Ishikawa (cell line): ENCODE data around the gene YBEY.

Experiments
- CEBPB ChIP-seq: IDR thresholded peaks from 2 replicates; pipeline ENCODE4 v1.6.1; 2012
- CREB1 ChIP-seq: IDR thresholded peaks from 2 replicates; pipeline ENCODE4 v1.6.1; 2012; ENCODE audit warnings: low read depth
- EGR1 ChIP-seq: IDR thresholded peaks from 2 replicates; pipeline ENCODE4 v1.6.1; 2012
- EP300 ChIP-seq: IDR thresholded peaks from 2 replicates; pipeline ENCODE4 v1.6.1; 2012; ENCODE audit warnings: borderline replicate concordance
- FOXM1 ChIP-seq: IDR thresholded peaks from 2 replicates; pipeline ENCODE4 v1.6.1; 2012; ENCODE audit warnings: low read depth, borderline replicate concordance
- NFIC ChIP-seq: IDR thresholded peaks from 2 replicates; pipeline ENCODE4 v1.6.1; 2012
- RAD21 ChIP-seq: IDR thresholded peaks from 2 replicates; pipeline ENCODE4 v1.6.1; 2012; ENCODE audit warnings: low read depth
- TAF1 ChIP-seq: IDR thresholded peaks from 2 replicates; pipeline ENCODE4 v1.6.1; 2012; ENCODE audit warnings: low read depth, mild to moderate bottlenecking
- TCF12 ChIP-seq: IDR thresholded peaks from 2 replicates; pipeline ENCODE4 v1.6.1; 2012; ENCODE audit warnings: low read depth
- TEAD4 ChIP-seq: IDR thresholded peaks from 2 replicates; pipeline ENCODE4 v1.6.1; 2012
- YY1 ChIP-seq: IDR thresholded peaks from 2 replicates; pipeline ENCODE4 v1.6.1; 2012; ENCODE audit warnings: low read depth
- ZBTB7A ChIP-seq: IDR thresholded peaks from 2 replicates; pipeline ENCODE4 v1.6.1; 2012; ENCODE audit warnings: low read depth
- TF ChIP-seq, protein P1 (sequence below): IDR thresholded peaks from 2 replicates; pipeline ENCODE4 v1.6.1; 2012
- TF ChIP-seq, protein P2 (sequence below): IDR thresholded peaks from 2 replicates; pipeline ENCODE4 v1.6.1; 2012
- TF ChIP-seq, protein P3 (sequence below): IDR thresholded peaks from 2 replicates; pipeline ENCODE4 v1.6.1; 2012; ENCODE audit warnings: low read depth, mild to moderate bottlenecking

YBEY gene

DNA sequence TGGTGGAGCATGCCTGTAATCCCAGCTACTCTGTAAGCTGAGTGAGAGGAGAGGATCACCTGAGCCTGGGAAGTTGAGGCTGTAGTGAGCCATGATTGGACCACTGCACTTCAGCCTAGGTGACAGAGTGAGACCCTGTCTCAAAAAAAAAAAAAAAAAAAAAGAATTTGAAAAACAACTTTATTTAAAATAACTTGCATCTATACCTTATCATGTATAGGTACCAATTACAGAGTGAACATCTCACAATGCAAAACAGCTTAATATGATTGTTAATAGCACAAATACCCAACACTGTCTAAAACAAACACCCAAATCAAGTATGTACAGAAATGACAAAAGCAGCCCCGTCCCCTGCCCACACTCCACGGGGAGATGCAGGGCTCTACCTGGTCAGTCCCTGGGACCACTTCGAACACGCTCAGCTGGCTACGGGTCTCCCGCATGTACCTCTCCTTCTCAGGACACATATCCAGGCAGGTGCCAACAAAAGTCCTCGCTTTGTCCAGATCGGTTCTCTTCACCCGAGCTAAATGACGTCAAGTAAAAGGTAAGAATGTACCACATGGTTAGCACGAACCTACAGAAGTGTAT lies 11.2 kb upstream of the YBEY start:
- TF ChIP-seq, protein P1, sequence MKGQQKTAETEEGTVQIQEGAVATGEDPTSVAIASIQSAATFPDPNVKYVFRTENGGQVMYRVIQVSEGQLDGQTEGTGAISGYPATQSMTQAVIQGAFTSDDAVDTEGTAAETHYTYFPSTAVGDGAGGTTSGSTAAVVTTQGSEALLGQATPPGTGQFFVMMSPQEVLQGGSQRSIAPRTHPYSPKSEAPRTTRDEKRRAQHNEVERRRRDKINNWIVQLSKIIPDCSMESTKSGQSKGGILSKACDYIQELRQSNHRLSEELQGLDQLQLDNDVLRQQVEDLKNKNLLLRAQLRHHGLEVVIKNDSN: no peak
- TF ChIP-seq YY1: no peak
- no peak for TF ChIP-seq FOXM1
- TF ChIP-seq TCF12: no peak
- no peak for TF ChIP-seq ZBTB7A
- TF ChIP-seq, protein P2, sequence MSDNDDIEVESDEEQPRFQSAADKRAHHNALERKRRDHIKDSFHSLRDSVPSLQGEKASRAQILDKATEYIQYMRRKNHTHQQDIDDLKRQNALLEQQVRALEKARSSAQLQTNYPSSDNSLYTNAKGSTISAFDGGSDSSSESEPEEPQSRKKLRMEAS: no peak

DNA sequence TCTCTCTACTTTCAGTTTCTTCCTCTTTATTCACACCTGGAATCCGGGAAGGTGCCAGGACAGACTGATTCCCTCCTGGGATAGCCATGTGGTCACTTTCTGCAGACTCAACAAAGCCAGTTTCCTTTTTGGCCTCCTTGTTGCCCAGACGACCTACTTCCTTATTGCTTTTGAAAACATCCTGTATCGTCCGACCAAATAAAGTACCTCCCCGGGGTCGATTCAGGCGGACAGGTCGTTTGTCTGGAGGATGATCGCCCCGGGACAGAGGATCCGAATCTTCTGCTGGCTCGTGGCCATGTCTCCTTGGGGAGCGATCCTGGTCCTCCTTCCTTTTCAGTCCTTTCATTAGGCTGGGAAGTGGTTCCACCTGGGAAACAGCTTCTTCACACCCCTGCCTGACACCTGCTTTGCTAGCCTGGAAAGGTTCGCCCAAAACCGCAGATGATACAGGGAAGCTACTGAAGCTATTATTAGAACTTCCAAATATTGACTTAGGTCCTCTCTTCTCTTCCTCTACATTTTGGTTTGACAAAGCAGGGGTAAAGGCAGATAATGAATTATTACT lies 2.0 kb upstream of the YBEY start:
- TF ChIP-seq CEBPB: no peak
- TF ChIP-seq NFIC: no peak
- TF ChIP-seq EGR1: no peak
- TF ChIP-seq EP300: no peak
- no peak for TF ChIP-seq CREB1
- no peak for TF ChIP-seq RAD21
- no peak for TF ChIP-seq TEAD4
- TF ChIP-seq TAF1: no peak
- no peak for TF ChIP-seq ZBTB7A

DNA sequence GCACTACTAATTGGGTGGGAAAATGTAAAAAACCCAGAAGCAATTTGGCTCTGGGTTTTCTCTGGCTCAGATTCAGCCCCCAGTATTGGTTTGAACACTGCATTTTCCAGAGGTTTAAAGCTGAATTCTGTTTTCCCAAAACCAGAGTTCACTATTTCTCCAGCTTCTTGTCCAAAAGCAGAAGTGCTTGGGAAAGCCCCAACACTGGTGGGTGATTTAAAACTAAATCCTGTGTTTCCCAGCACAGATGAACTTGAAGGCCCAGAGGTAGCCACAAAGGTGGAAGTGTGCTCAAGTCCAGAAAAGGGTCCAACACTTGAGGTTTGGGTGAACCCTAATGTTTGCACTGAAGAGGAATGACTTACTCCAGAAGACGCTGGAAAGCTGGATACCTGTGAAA lies 1.4 kb upstream of the YBEY start:
- no peak for TF ChIP-seq TCF12
- TF ChIP-seq RAD21: no peak
- TF ChIP-seq YY1: no peak
- no peak for TF ChIP-seq CREB1
- no peak for TF ChIP-seq TEAD4

DNA sequence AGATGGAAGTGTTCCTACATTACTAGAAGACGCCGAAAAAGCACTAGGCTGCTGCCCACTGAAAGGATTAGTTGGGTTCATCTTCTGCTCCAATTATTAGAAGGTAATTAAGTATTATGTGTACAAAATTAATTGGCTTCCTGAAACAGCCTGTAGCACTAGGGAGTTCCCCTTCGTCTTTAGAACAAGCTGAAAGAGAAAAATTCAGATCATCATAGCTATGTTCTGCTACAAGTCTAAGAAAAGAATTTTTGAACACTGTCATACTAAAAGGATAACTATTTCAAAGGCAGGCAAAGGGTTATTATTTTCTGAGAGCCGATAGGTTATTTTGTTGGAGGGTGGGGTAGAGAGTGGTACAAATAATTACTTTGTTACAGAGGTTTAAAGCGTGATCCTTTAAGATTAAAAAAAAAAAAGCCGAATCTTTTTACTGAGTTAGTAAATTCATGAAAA lies 908 bp upstream of the YBEY start, which contains the start of gene MCM3AP:
MCM3AP (minus strand) TSS at position 406 of the 456 bp plus-strand sequence; CDS start at position 81, 325 bp downstream.
- no peak for TF ChIP-seq RAD21

DNA sequence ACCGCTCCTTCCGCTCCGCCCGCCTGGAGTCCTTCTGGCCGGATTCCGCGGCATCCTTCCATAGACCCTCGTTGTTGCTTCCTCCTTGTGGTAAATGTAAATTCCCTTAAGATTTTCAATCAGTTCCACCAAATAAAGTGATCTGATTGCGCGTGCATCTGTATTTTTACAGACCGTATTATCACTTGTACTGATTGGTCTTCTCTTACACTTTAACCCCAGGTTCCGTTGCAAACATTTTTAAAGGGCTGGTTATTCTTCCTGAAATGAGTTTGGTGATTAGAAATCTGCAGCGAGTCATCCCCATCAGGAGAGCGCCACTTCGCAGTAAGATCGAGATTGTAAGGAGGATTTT lies 483 bp downstream of the YBEY start:
- no peak for TF ChIP-seq TEAD4
- no peak for TF ChIP-seq RAD21
- TF ChIP-seq TAF1: no peak
- no peak for TF ChIP-seq TCF12
- TF ChIP-seq CEBPB: no peak
- TF ChIP-seq EGR1: no peak
- TF ChIP-seq ZBTB7A: no peak
- TF ChIP-seq, protein P3, sequence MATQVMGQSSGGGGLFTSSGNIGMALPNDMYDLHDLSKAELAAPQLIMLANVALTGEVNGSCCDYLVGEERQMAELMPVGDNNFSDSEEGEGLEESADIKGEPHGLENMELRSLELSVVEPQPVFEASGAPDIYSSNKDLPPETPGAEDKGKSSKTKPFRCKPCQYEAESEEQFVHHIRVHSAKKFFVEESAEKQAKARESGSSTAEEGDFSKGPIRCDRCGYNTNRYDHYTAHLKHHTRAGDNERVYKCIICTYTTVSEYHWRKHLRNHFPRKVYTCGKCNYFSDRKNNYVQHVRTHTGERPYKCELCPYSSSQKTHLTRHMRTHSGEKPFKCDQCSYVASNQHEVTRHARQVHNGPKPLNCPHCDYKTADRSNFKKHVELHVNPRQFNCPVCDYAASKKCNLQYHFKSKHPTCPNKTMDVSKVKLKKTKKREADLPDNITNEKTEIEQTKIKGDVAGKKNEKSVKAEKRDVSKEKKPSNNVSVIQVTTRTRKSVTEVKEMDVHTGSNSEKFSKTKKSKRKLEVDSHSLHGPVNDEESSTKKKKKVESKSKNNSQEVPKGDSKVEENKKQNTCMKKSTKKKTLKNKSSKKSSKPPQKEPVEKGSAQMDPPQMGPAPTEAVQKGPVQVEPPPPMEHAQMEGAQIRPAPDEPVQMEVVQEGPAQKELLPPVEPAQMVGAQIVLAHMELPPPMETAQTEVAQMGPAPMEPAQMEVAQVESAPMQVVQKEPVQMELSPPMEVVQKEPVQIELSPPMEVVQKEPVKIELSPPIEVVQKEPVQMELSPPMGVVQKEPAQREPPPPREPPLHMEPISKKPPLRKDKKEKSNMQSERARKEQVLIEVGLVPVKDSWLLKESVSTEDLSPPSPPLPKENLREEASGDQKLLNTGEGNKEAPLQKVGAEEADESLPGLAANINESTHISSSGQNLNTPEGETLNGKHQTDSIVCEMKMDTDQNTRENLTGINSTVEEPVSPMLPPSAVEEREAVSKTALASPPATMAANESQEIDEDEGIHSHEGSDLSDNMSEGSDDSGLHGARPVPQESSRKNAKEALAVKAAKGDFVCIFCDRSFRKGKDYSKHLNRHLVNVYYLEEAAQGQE: no peak
- no peak for TF ChIP-seq EP300
- no peak for TF ChIP-seq CREB1
- TF ChIP-seq, protein P1: no peak
- no peak for TF ChIP-seq FOXM1
- TF ChIP-seq, protein P2: no peak
- no peak for TF ChIP-seq NFIC
- no peak for TF ChIP-seq YY1

DNA sequence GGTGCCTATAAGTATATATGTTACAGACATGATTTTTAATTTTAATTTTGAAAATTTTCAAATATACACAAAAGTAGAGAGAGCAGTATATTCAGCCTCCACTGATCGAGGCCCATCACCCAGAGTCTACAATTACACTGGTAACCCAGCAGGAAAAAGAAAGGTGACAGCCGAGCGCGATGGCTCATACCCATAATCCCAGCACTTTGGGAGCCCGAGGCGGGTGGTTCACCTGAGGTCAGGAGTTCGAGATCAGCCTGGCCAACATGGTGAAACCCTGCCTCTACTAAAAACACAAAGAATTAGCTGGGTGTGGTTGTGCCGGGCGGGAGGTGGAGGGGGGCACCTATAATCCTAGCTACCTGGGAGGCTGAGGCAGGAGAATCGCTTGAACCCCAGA lies 1.4 kb downstream of the YBEY start:
- TF ChIP-seq EGR1: no peak
- TF ChIP-seq ZBTB7A: no peak
- no peak for TF ChIP-seq EP300

DNA sequence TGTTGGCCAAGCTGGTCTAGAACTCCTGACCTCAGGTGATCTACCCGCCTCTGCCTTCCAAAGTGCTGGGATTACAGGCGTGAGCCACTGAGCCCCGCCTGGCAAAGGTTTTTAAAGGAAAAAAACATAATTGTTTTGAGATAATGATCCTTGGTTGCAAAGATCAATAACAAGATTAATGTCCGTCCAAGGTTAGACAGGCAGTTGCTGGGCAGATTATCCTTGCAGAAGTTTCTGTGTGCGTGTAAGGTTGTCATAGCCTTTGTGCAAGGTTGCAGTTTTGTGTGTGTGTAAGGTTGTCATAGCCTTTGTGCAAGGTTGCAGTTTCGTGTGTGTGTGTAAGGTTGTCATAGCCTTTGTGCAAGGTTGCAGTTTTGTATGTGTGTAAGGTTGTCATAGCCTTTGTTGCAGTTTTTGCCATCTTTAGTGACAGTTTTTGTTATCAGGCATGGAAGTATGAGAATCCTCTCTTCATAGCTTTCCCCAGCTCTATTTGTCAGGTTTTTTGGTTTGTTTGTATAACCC lies 3.6 kb downstream of the YBEY start:
- TF ChIP-seq, protein P3: no peak
- TF ChIP-seq, protein P1: no peak
- no peak for TF ChIP-seq TEAD4
- no peak for TF ChIP-seq TCF12
- TF ChIP-seq ZBTB7A: no peak
- TF ChIP-seq EGR1: no peak
- TF ChIP-seq CEBPB: no peak
- no peak for TF ChIP-seq FOXM1
